Stimulated activated naive CD8-positive, alpha-beta T cell treated with anti-CD3 and anti-CD28 coated beads, Interleukin-15, amount 100 ng/mL, for 72 hours (primary cell): ENCODE results near the gene LPCAT3.
A peak's percentile ranks its signal among the peaks of the same experiment; 100 is the strongest.

ENCODE experiments used
- ATAC-seq: fragments of 150-1000 bp; cut with Tn5 transposase; 2 replicates; pipeline ENCODE4 v1.10.0; 2021; ENCODE audit warnings: mild to moderate bottlenecking, moderate library complexity
- DNase-seq, 2 donors: peaks; one replicate each; pipeline ENCODE4 v3.0.0; 2021 to 2022
- H3K27ac Mint-ChIP-seq, 2 donors: one replicate each; pipeline ENCODE4 v1.8.0; 2022; ENCODE audit warnings: mild to moderate bottlenecking in 2 of 2, mixed read lengths in 2 of 2, moderate library complexity in 2 of 2
- H3K27me3 Mint-ChIP-seq: one replicate; pipeline ENCODE4 v1.8.0; 2022; ENCODE audit warnings: mixed read lengths
- H3K4me1 Mint-ChIP-seq: one replicate; pipeline ENCODE4 v1.8.0; 2022; ENCODE audit warnings: mild to moderate bottlenecking, mixed read lengths
- H3K4me3 Mint-ChIP-seq, 2 donors: one replicate each; pipeline ENCODE4 v1.8.0; 2022; ENCODE audit warnings: mild to moderate bottlenecking in 2 of 2, mixed read lengths in 2 of 2, moderate library complexity in 1 of 2
- H3K9me3 Mint-ChIP-seq, 2 donors: one replicate each; pipeline ENCODE4 v1.8.0; 2022; ENCODE audit warnings: mixed read lengths in 2 of 2

Gene LPCAT3

DNA sequence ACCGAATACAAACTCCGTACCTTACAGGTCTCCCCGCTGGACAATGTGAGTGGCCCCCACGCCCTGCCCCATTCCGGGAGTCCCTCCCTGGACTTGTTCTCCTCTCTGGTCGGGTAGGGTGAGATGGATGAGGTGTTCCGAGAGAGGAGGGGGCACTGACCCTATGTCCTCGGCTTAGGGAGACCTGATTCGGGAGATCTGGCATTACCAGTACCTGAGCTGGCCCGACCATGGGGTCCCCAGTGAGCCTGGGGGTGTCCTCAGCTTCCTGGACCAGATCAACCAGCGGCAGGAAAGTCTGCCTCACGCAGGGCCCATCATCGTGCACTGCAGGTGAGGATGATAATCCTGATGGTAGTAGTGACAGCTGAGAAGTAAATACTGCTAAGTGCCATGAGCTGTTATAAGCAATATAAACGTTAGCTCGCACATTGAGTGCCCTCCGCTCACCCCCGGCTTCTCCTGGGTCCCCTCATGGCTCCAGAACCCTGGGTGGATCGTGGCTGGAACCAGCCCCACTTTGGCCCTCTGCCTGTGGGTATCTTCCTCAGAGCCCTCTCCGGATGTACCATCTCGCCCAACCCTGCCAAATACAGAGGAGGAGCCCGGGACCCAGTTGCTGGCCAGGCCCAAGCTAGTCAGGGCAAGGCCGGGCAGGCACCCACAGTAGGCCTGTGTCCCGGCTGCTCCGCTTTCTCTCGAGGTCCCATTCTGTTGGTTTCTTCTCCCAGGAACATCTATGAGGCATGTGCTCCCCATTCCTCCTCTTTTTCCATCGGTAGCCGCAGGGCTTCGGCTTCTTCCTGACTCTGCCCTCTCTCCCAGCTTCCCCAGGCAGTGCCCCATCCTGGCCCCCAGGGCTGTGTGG is 60.3 kb downstream of the LPCAT3 start:
- H3K27ac Mint-ChIP-seq = peak overlapping the region; percentile 94 to 98
- no peaks in the 10 kb centered on the region for H3K9me3 Mint-ChIP-seq
- H3K4me1 Mint-ChIP-seq = peaks cover 93% of the 10 kb centered on the region
- ATAC-seq (no peak), DNase-seq (peak in 1 of 2 donors; percentile 33)
- H3K4me3 Mint-ChIP-seq = peak overlapping the region; percentile 93 to 95
- H3K27me3 Mint-ChIP-seq = no peaks in the 10 kb centered on the region

DNA sequence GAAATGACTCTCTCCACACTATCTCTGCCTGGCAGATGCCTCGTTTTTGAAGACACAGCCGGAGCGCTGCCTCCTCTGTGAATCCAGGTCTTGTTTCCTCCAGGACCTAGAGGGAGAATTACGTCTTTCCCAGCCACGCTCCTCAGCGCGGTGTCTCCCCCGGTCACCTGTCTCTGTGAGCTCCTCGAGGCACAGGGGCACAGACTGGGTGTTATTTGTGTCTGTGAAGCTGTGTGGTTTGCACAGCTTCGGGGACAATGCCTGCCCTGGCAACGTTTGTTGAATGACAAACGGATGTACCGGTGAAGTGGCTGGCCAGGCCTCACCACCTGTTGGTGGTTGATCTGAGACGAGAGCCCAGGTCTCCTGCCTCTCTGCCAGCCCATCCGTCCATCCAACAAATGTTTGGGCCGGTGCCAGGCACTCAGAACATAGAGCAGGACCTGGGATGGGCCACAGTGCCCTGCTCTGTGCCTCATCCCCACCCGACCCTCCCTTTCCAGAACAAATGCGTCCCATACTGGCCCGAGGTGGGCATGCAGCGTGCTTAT is 61.0 kb downstream of the LPCAT3 start:
- Mint-ChIP-seq H3K4me3 (peak overlapping the region; percentile 93 to 95), H3K27ac (peak overlapping the region; percentile 1 to 92), H3K9me3 (no peaks in the 10 kb centered on the region), H3K4me1 (peaks cover 85% of the 10 kb centered on the region), H3K27me3 (no peaks in the 10 kb centered on the region)
- DNase-seq (peak; percentile 30 to 49), ATAC-seq (no peak)

DNA sequence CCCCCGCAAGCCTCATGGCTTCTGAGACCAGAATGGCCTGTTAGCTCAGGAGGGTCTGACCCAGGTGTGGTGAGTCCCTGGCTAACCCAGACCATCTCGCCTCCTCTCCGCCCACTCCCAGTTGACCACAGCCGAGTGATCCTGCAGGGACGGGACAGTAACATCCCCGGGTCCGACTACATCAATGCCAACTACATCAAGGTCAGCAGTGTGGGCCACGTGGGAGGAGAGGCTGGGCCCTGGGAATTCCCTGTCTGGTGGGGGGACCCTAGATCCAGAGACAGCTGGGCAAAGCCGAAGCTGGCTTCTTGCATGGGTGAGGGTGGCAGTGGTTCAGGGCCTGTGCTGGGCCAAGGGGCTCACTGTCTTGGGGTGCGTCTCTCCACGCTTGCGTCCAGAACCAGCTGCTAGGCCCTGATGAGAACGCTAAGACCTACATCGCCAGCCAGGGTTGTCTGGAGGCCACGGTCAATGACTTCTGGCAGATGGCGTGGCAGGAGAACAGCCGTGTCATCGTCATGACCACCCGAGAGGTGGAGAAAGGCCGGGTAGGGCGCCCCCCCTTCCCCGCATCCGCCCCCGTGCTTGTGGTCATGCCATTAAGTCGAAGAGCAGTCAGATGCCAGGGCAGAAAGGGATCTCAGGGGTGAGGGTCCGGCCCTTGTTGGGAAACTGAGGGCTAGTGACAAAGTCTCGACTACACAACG is 62.1 kb downstream of the LPCAT3 start:
- H3K4me3 Mint-ChIP-seq = peak overlapping the region; percentile 93 to 95
- peak overlapping the region; percentile 91 to 92 for H3K27ac Mint-ChIP-seq
- no peaks in the 10 kb centered on the region for H3K9me3 Mint-ChIP-seq
- peak; percentile 12 to 38 for DNase-seq
- no peaks in the 10 kb centered on the region for H3K27me3 Mint-ChIP-seq
- ATAC-seq = no peak
- H3K4me1 Mint-ChIP-seq = peaks cover 75% of the 10 kb centered on the region

DNA sequence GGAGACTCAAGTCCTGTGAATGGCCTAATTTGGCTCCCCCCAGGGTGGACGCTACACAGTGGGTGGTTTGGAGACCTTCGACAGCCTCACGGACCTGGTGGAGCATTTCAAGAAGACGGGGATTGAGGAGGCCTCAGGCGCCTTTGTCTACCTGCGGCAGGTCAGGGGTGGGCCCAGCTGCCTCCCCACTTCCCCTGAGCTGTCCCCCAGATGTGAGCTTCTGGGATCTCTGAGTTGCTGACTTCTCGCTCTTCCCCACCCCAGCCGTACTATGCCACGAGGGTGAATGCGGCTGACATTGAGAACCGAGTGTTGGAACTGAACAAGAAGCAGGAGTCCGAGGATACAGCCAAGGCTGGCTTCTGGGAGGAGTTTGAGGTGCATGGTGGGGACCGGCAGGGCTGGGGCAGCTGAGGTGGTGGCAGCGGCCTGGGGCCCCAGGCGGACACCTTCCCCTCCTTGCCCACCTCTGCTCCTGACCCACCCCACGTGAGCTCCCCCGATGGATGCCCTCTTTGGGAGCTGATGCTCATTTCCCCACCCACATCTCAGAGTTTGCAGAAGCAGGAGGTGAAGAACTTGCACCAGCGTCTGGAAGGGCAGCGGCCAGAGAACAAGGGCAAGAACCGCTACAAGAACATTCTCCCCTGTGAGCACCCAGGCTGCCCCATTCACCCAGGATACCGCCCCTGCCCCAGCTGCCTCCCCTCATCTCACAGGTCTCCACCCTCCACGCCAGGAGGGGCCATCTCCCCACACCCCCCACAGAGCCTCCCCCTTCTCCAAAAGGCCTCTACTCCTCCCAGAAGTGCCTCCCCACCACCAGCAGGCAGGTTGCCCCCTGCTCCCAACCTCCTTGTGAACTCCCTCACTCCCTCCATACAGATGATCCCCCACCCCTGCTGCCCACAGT is 62.9 kb downstream of the LPCAT3 start:
- Mint-ChIP-seq H3K9me3 (no peaks in the 10 kb centered on the region), H3K4me3 (peak overlapping the region; percentile 93 to 95), H3K27me3 (no peaks in the 10 kb centered on the region), H3K4me1 (peaks cover 72% of the 10 kb centered on the region), H3K27ac (peak overlapping the region; percentile 94 to 97)
- ATAC-seq = no peak
- peak; percentile 17 to 33 for DNase-seq

DNA sequence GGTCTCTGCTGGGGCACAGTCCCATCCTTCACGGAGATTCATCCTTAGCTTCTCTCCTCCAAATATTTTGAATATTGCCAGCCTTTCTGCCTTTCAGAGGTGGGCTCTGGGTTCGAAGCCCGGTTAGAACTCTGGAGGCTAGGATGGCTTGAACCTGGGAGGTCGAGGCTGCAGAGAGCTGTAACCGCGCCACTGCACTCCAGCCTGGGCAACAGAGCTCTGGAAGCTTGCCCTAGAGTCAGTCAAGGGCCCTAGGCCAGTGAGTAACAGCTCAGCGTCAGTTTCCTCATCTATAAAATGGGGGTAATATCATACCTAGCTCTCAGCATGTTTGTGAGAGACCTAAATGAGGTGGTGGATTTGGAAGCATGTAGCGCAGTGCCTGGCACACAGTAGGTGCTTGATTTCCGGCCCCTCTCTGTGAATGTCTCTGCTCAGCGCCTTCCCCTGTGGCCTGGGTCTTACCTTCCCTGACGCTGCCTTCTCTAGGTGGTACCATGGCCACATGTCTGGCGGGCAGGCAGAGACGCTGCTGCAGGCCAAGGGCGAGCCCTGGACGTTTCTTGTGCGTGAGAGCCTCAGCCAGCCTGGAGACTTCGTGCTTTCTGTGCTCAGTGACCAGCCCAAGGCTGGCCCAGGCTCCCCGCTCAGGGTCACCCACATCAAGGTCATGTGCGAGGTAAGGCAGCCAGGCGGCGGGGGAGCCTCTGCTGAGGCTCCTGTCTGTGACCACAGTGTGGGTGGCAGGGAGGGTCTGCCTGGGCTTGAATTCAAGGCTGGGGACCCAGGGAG is 63.8 kb downstream of the LPCAT3 start:
- H3K4me3 Mint-ChIP-seq = peak overlapping the region; percentile 93 to 95
- H3K27me3 Mint-ChIP-seq = no peaks in the 10 kb centered on the region
- ATAC-seq (no peak), DNase-seq (peak; percentile 33 to 39)
- no peaks in the 10 kb centered on the region for H3K9me3 Mint-ChIP-seq
- peaks cover 72% of the 10 kb centered on the region for H3K4me1 Mint-ChIP-seq
- peak overlapping the region; percentile 94 to 97 for H3K27ac Mint-ChIP-seq

DNA sequence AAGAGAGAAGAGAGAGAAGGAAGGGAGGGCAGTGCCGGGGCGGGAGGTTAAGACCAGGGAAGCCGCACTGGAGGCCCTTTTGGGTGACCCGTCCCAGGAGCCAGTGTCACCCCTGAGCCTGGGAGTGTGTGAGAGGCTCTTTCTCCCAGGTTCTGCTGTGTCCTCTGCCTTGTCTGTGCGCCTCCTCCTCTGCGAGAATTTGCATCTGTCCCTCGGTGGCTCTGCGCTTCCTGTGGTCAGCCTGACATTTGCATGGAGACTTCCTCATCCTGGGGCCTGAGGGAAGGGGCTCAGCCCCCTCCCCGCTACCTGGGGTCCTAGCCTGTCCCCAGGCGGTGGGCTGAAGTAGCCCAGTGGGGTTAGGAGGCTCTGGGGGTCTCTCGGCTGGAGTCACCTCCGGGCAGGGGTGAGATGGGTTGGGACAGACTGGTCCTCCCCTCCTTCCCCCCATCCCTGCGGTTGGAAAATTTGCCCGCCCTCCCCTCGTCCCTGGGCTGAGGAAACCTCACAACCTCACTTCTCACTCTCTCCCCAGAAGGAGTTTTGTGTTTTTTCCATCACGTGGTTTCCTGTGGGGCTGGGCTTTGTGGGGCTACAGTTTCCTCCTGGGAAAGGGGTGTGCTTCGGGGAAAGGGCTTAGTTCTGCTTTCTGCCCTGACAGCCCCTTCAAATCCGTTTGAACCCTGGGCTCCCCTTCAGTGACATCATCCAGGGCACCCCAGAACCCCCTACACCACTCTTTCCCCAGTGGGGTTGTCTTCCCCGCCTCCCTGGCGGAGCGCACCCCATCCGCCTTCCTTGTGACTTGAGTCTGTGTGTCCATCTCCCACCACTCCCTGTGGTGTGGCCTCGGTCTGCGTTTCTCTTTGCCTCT is 64.6 kb downstream of the LPCAT3 start:
- peak overlapping the region; percentile 94 to 97 for H3K27ac Mint-ChIP-seq
- peak; percentile 69 to 86 for DNase-seq
- ATAC-seq = peak; percentile 52

DNA sequence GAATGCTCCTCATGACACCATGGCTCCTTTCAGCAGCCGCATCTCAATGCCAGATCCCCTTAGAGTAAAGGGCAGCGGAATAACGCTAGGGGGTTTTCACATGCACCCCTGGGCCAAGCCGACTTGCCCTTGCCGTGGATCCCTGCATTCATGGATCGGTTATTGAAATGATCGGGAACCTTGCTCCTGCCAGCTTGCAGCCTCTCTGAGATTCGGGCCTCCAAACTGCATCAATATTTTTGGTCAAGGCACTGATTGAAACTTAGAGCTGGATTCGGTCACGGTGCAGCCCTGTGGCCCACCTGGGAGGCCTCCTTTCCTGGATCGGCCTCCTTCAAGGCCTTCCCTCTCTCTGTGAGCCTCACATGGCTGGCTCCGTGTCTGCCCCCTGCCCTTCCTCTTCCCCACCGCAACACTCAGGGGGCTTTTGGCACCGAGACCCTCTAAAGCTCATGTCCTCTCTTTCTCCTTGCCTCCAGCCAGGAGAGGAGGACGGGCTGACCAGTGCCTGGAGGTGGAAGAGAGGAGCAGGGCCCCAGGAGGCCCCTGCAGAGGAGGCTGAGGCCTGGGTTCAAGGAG is 65.3 kb downstream of the LPCAT3 start:
- H3K27me3 Mint-ChIP-seq = no peaks in the 10 kb centered on the region
- peak overlapping the region; percentile 90 to 94 for H3K27ac Mint-ChIP-seq
- no peaks in the 10 kb centered on the region for H3K9me3 Mint-ChIP-seq
- peaks cover 72% of the 10 kb centered on the region for H3K4me1 Mint-ChIP-seq
- DNase-seq (peak in 1 of 2 donors; percentile 59), ATAC-seq (peak; percentile 2)
- peak overlapping the region; percentile 93 to 95 for H3K4me3 Mint-ChIP-seq

More for the DNA sequence above, 64.6 kb downstream of the LPCAT3 start:
- H3K9me3 Mint-ChIP-seq = no peaks in the 10 kb centered on the region
- H3K4me1 Mint-ChIP-seq = peaks cover 72% of the 10 kb centered on the region
- no peaks in the 10 kb centered on the region for H3K27me3 Mint-ChIP-seq
- peak overlapping the region; percentile 93 to 95 for H3K4me3 Mint-ChIP-seq

DNA sequence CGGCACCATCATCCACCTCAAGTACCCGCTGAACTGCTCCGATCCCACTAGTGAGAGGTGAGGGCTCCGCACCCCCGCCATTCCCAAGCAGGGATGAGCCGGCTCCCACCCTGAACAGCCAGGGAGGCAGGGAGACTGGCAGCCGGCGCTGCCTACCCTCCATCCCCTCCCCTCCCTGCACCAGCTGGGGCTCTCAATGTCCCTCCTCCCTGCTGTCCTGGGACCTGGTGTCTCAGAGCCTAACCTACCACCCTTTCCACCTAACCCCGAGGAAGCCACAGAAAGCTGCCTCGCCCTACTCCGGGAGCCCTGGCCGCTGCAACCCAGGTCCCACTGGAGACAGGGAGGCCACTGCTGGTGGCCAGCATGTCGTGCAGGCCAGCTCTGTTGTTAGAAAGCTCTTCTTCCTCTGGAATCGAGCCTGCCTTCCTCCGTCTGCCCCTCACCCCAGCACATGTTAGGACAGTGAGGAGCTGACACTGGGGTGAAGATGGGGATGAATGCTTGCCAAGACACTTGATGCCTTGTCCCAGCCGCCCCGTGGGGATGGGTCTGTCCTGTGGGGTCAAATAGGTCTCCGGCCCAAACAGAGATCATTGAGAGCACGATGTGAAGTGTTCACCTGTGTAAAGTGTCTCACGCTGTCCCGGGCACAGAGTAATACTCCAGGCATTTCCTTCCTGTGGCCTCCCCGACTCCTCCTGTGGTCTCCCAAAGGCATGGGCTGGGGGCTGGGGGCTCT is 66.0 kb downstream of the LPCAT3 start:
- Mint-ChIP-seq H3K27ac (peak overlapping the region; percentile 90 to 94), H3K9me3 (no peaks in the 10 kb centered on the region), H3K4me3 (peak overlapping the region; percentile 93 to 95), H3K4me1 (peaks cover 72% of the 10 kb centered on the region), H3K27me3 (no peaks in the 10 kb centered on the region)
- no peak for ATAC-seq
- peak in 1 of 2 donors; percentile 40 for DNase-seq

DNA sequence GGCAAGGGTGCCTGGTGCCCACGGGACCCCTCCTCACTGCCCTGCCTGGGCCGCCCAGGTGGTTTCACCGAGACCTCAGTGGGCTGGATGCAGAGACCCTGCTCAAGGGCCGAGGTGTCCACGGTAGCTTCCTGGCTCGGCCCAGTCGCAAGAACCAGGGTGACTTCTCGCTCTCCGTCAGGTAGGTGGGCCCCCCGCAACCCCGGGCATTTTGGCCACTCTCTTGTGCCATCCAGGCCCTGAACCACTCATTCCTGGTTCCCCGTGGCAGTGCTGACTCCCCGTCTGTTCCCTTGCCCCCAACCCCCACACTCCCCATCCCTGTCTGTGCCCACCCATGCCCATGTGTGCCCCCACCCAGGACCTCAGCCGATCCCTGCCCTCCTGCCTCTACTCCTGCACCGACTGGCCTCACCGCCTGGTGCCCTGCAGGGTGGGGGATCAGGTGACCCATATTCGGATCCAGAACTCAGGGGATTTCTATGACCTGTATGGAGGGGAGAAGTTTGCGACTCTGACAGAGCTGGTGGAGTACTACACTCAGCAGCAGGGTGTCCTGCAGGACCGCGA is 66.6 kb downstream of the LPCAT3 start:
- peaks cover 72% of the 10 kb centered on the region for H3K4me1 Mint-ChIP-seq
- no peaks in the 10 kb centered on the region for H3K9me3 Mint-ChIP-seq
- peak in 1 of 2 donors; percentile 46 for DNase-seq
- H3K27ac Mint-ChIP-seq = peak overlapping the region; percentile 90 to 94
- H3K27me3 Mint-ChIP-seq = no peaks in the 10 kb centered on the region
- ATAC-seq = peak; percentile 29
- H3K4me3 Mint-ChIP-seq = peak overlapping the region; percentile 93 to 95

DNA sequence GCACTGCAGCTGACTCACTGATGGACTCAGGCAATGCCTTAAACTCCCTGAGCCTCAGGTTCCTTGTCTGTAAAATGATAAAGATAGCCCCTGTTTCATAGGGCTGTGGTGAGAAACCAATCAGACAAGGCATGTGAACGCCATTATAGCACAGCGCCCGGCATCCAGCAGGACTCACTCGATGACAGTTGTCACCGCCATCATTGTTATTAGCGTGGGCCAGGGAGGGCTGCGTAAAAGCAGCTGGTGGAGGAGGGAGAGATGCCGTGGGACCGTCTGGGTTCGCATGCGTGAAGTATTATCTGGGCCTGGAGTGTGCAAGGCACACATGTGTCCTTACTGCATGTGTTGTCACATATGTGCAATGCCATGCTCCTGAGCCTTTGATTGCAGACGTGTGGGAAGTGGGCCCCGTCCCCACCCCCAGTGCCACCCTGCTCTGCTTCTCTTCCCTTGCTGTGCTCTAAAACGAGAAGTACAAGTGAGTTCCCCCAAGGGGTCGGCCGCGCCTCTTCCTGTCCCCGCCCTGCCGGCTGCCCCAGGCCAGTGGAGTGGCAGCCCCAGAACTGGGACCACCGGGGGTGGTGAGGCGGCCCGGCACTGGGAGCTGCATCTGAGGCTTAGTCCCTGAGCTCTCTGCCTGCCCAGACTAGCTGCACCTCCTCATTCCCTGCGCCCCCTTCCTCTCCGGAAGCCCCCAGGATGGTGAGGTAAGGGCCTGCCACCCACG is 67.3 kb downstream of the LPCAT3 start, which contains the start of gene PTPN6:
PTPN6 (plus strand) TSS at position 546 of the 730 bp plus-strand sequence; CDS start at position 703, 157 bp downstream.
- peak; percentile 48 for ATAC-seq
- H3K27ac Mint-ChIP-seq = peak within 1 kb of the TSS; percentile 90 to 94
- H3K4me1 Mint-ChIP-seq = peaks cover 72% of the 10 kb centered on the region
- no peaks in the 10 kb centered on the region for H3K9me3 Mint-ChIP-seq
- DNase-seq = peak; percentile 68 to 77
- no peaks in the 10 kb centered on the region for H3K27me3 Mint-ChIP-seq
- H3K4me3 Mint-ChIP-seq = peak within 1 kb of the TSS; percentile 93 to 95

DNA sequence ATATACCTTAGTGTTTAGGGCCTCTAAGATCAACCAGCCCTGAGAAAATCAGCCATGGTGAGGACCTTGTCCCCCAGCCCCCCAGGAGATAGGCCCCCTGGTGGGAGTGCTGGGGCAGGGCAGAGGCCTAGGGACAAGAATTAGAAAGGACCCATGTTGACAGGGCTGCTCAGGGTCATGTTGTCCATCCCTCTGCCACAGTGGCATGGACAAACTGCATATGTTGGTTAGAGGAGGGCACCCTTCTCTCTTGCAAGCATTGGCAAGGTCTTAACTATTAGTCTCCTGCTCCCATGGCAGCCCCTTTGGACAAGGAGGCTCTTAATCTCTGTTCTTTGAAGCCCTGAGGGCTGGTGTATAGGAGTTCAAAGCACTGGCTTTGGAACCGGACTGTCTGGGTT is 67.9 kb downstream of the LPCAT3 start:
- Mint-ChIP-seq H3K4me3 (peak overlapping the region; percentile 93 to 95), H3K9me3 (no peaks in the 10 kb centered on the region), H3K4me1 (peaks cover 72% of the 10 kb centered on the region), H3K27me3 (no peaks in the 10 kb centered on the region), H3K27ac (peak overlapping the region; percentile 87 to 94)
- DNase-seq (peak; percentile 55 to 70), ATAC-seq (peak; percentile 18)
